Spleen (tissue), 7 donors: ENCODE data around the gene PROM1.

Experiments
- CTCF ChIP-seq, 11 experiments: fragments of 200-600 bp in 7 of 11; fragments of 450-650 bp in 4 of 11; sonication (generic) in 4 of 11; IDR thresholded peaks in 8 of 11; conservative IDR thresholded peaks in 3 of 11; 1 replicate in 7 of 11; 2 replicates in 4 of 11; pipeline versions ENCODE4 v1.4.0 to v1.8.0; 2016 to 2021; ENCODE audit warnings: antibody characterized with exemption in 11 of 11, inconsistent platforms in 4 of 11, mild to moderate bottlenecking in 1 of 11
- POLR2A ChIP-seq, 3 donors: fragments of 450-650 bp; IDR thresholded peaks; one replicate each; pipeline ENCODE4 v1.5.1; 2017; ENCODE audit warnings: antibody characterized with exemption in 3 of 3, mild to moderate bottlenecking in 1 of 3
- donor health status: DM: no; HTN: no; CAD: no; lungs with moderate emphysema.
- donor health status: DM: no; HTN: no; CAD: no.
- donor health status: DM: no; HTN: no; CAD: no.

- TF ChIP-seq CTCF (IDR thresholded peaks at IDR 0.05 in 8 of 11, conservative IDR thresholded peaks at IDR 0.05 in 3 of 11) (no peak), POLR2A (IDR thresholded peaks at IDR 0.05) (no peak)
Observed at GRCh38 chr4:15961781-15962510, 121.9 kb downstream of the PROM1 start.
